K562 (cell line): ENCODE measurements around the gene CYP17A1. TPM values are rescaled to one million over a fixed set of nuclear protein-coding genes. Genes with fewer than 3 reads are reported as not detected.

Experiments
- ATAC-seq: fragments of 200-7000 bp; cut with Tn5 transposase; 3 replicates; pipeline ENCODE4 v1.9.1; 2020; ENCODE audit warnings: moderate library complexity
- BruUV-seq: library from RNA; stranded (reverse); fragments of 400-500 nt; replicated peaks from 2 replicates; lab custom pipeline; 2021; lab: Mats Ljungman, UMichigan
- CTCF ChIA-PET: fragments of 300-600 bp; formaldehyde crosslinking; extraction: SDS; loops from one replicate; lab custom pipeline; 2021; ENCODE audit warnings: low intra/inter-chr PET ratio; lab: Yijun Ruan, JAX
- POLR2A ChIA-PET: fragments of 300-600, 350-650 bp; sonication (Branson Sonifier 250); formaldehyde crosslinking; extraction: SDS; loops from one replicate; lab custom pipeline; 2021; ENCODE audit warnings: antibody characterized with exemption, inconsistent platforms; lab: Yijun Ruan, JAX
- DNase-seq, 4 experiments: peaks; one replicate each; pipeline versions ENCODE4 v3.0.0 to v3.0.0-alpha.2; 2011 to 2018; ENCODE audit warnings: low spot score in 3 of 4, mixed read lengths in 3 of 4; ENCODE audit errors: extremely low read depth in 1 of 4
- FAIRE-seq: peaks from 2 replicates; lab custom pipeline; 2011; peaks lifted over from hg19 to GRCh38; lab: Jason Lieb, UNC
- H2AFZ ChIP-seq: 2 replicates; pipeline ENCODE4 v1.6.0; 2011; ENCODE audit warnings: low read depth, low read length, control low read depth, inconsistent platforms
- H3K27ac ChIP-seq: fragments of 200-600 bp; 3 replicates; pipeline ENCODE4 v1.8.0; 2011; ENCODE audit warnings: low read depth, mild to moderate bottlenecking, control low read depth, inconsistent platforms, low read length, moderate library complexity, mixed read lengths; ENCODE audit errors: extremely low read depth
- H3K27me3 ChIP-seq, 2 experiments: fragments of 300-600 bp in 1 of 2; 2 replicates in 1 of 2; 3 replicates in 1 of 2; pipeline versions ENCODE4 v1.6.0 to v1.8.0; 2011; ENCODE audit warnings: inconsistent platforms in 2 of 2, low read length in 2 of 2, mild to moderate bottlenecking in 1 of 2, mixed read lengths in 1 of 2, moderate library complexity in 1 of 2; ENCODE audit not compliant: control insufficient read depth in 2 of 2, insufficient read depth in 2 of 2
- H3K36me3 ChIP-seq: fragments of 300-600 bp; 3 replicates; pipeline ENCODE4 v1.8.0; 2011; ENCODE audit warnings: mild to moderate bottlenecking, low read length, inconsistent platforms; ENCODE audit not compliant: control insufficient read depth, insufficient read depth
- H3K4me1 ChIP-seq, 2 experiments: fragments of 200-600 bp in 1 of 2; replicated peaks in 1 of 2; 2 replicates in 1 of 2; 3 replicates in 1 of 2; pipeline versions ENCODE4 v1.5.1 to v1.8.0; 2011; ENCODE audit warnings: inconsistent platforms in 2 of 2, low read length in 2 of 2, mild to moderate bottlenecking in 1 of 2, mixed read lengths in 1 of 2, moderate library complexity in 1 of 2; ENCODE audit not compliant: control insufficient read depth in 2 of 2, insufficient read depth in 2 of 2
- H3K4me2 ChIP-seq: 2 replicates; pipeline ENCODE4 v1.6.1; 2011; ENCODE audit warnings: low read length, control low read depth, inconsistent platforms, mixed read lengths; ENCODE audit not compliant: insufficient read depth
- H3K4me3 ChIP-seq: fragments of 200-600 bp; sonication (generic), shearing (Covaris generic); 2 replicates; pipeline ENCODE4 v1.5.1; 2016; ENCODE audit warnings: control low read depth, inconsistent platforms
- H3K79me2 ChIP-seq: fragments of 200-600 bp; 3 replicates; pipeline ENCODE4 v1.8.0; 2011; ENCODE audit warnings: low read length, inconsistent platforms; ENCODE audit not compliant: control insufficient read depth, insufficient read depth
- H3K9ac ChIP-seq, 2 experiments: 2 replicates each; pipeline versions ENCODE4 v1.6.0 to v1.6.1; 2011; ENCODE audit warnings: low read depth in 2 of 2, low read length in 2 of 2, control low read depth in 1 of 2, inconsistent platforms in 1 of 2, mild to moderate bottlenecking in 1 of 2, mixed read lengths in 1 of 2; ENCODE audit not compliant: insufficient read depth in 1 of 2
- H3K9me1 ChIP-seq: one replicate; pipeline ENCODE4 v1.6.0; 2011; ENCODE audit warnings: inconsistent platforms, mild to moderate bottlenecking, low read length, moderate library complexity; ENCODE audit not compliant: control insufficient read depth, insufficient read depth
- H3K9me3 ChIP-seq: replicated peaks from 2 replicates; pipeline ENCODE4 v1.5.1; 2011; ENCODE audit warnings: low read depth, low read length, inconsistent platforms; ENCODE audit not compliant: control insufficient read depth, insufficient read depth
- H4K20me1 ChIP-seq: replicated peaks from 2 replicates; pipeline ENCODE4 v1.6.1; 2011; ENCODE audit warnings: low read length, inconsistent platforms, mixed read lengths; ENCODE audit not compliant: control insufficient read depth, insufficient read depth
- FOXO4 ChIP-seq: fragments of 450-650 bp; formaldehyde crosslinking; IDR thresholded peaks from 2 replicates; pipeline ENCODE4 v1.4.0; 2020; ENCODE audit warnings: mild to moderate bottlenecking, moderate library complexity
- GABPB1 ChIP-seq: sonication (generic); formaldehyde crosslinking; IDR thresholded peaks from 2 replicates; pipeline ENCODE4 v1.8.0; 2022; ENCODE audit warnings: mild to moderate bottlenecking, missing genetic modification reagents
- POLR2G ChIP-seq: fragments of 200-400 bp; formaldehyde crosslinking; IDR thresholded peaks from 2 replicates; pipeline ENCODE4 v1.6.1; 2017; ENCODE audit warnings: low read depth, mild to moderate bottlenecking, antibody characterized with exemption, low read length, moderate library complexity
- ZBTB33 ChIP-seq: sonication (generic); formaldehyde crosslinking; IDR thresholded peaks from 2 replicates; pipeline ENCODE4 v1.8.1; 2023; ENCODE audit warnings: mild to moderate bottlenecking, missing genetic modification reagents
- ZNF639 ChIP-seq, 2 experiments: fragments of 200-800 bp in 1 of 2; sonication (Bioruptor generic) in 1 of 2; sonication (generic) in 1 of 2; formaldehyde crosslinking in 1 of 2; IDR thresholded peaks in 1 of 2; conservative IDR thresholded peaks in 1 of 2; 2 replicates each; pipeline versions ENCODE4 v1.5.0 to v1.6.1; 2016 to 2020; ENCODE audit warnings: missing compliant biosample characterization in 1 of 2, missing genetic modification characterization in 1 of 2, missing genetic modification reagents in 1 of 2
- ZZZ3 ChIP-seq: fragments of 450-650 bp; IDR thresholded peaks from 2 replicates; pipeline ENCODE4 v1.6.1; 2016; ENCODE audit warnings: antibody characterized with exemption, mild to moderate bottlenecking, moderate library complexity
- WGBS: fragments of 100-300 bp; shearing (Covaris generic); methylation state at CpG from one replicate; pipeline ENCODE4 v1.1.6; 2016; ENCODE audit warnings: low coverage, mixed read lengths; ENCODE audit not compliant: insufficient coverage; ENCODE audit errors: missing lambda C conversion rate; 5-methylcytosine and 5-hydroxymethylcytosine counted together
- in situ Hi-C: fragments of 300-500 bp; cut with MboI; formaldehyde crosslinking; loops from 4 replicates; pipeline ENCODE4 v1.15.0; 2018; ENCODE audit warnings: inconsistent platforms, mixed read lengths
- intact Hi-C: fragments of 100-400 bp; cut with micrococcal nuclease; formaldehyde crosslinking; loops from 2 replicates; pipeline ENCODE4 v1.14.2; 2022
- polyA plus RNA-seq, 8 experiments: library from polyadenylated mRNA; depleted of rRNA in 4 of 8; stranded (reverse) in 5 of 8; unstranded in 3 of 8; fragments of >200 nt; fragmentation: Nextera tagmentation in 2 of 8; fragmentation: Illumina TruSeq in 1 of 8; extraction: Ambion mirVana in 2 of 8; extraction: Trizol in 1 of 8; gene quantifications; 2 replicates each; pipeline versions ENCODE4 v1.2.1 to v1.2.3, GENCODE V29; 2011 to 2014; ENCODE audit warnings: inconsistent platforms in 1 of 8, missing spikeins in 1 of 8
- total RNA-seq, 7 experiments: library from RNA; depleted of rRNA in 6 of 7; stranded (reverse); fragments of >200 nt in 6 of 7; fragmentation: Illumina TruSeq in 2 of 7; extraction: Trizol in 2 of 7; gene quantifications; 2 replicates each; pipeline versions ENCODE4 v1.2.1 to v1.2.3, GENCODE V29; 2011 to 2021; ENCODE audit warnings: low replicate concordance in 1 of 7

CYP17A1 gene
- total and polyA plus RNA-seq, 9 of the 15 experiments (the other 6 are each of a cell fraction or from before 2014, with no cell fraction given), result 2.3 TPM; not detected in 8

GRCh38 chr10:102870221-102870620 lies 33.0 kb upstream of the CYP17A1 start (continued):
- TF ChIP-seq FOXO4 (no peak), ZNF639 (CRISPR knock-in tag; conservative IDR thresholded peaks at IDR 0.05 in 1 of 2, IDR thresholded peaks at IDR 0.05 in 1 of 2) (no peak), GABPB1 (CRISPR knock-in tag) (no peak)

GRCh38 chr10:102869258-102870198 lies 32.3 kb upstream of the CYP17A1 start, which contains the start of gene AS3MT:
TSS of gene AS3MT (plus strand) at chr10:102869470. CDS start at chr10:102869593, 123 bp downstream.
- H3K4me2 ChIP-seq, result no peak within 1 kb of the TSS
- no peak for ATAC-seq
- no peaks in the 10 kb centered on the region; a peak in 3 of 5 replicates for H3K4me1 ChIP-seq
- no peaks in the 10 kb centered on the region for H3K9me3 ChIP-seq
- H4K20me1 ChIP-seq, result no peaks in the 10 kb centered on the region
- no peaks in the 10 kb centered on the region for H3K27me3 ChIP-seq
- no peak within 1 kb of the TSS for H3K27ac ChIP-seq
- POLR2A ChIA-PET, result no interaction called here
- peak; percentile 26; the same call in 1 of the 2 replicates for TF ChIP-seq ZBTB33 (CRISPR knock-in tag)
- TF ChIP-seq ZZZ3, result no peak
- TF ChIP-seq POLR2G, result peak; percentile 19; the same call in 1 of the 2 replicates
- TF ChIP-seq, all 486 proteins: peak for 2
- CTCF ChIA-PET, result no interaction called here
- Histone ChIP-seq H3K9me1 (no peaks in the 10 kb centered on the region), H2AFZ (no peak within 1 kb of the TSS), H3K36me3 (peaks cover 2% of the 10 kb centered on the region; the same call in 1 of the 3 replicates), H3K79me2 (no peaks in the 10 kb centered on the region), H3K4me3 (no peak within 1 kb of the TSS), H3K9ac (no peak within 1 kb of the TSS)
- no TSS peak for BruUV-seq
- no peak for DNase-seq
- intact Hi-C loops (no loop called here), in situ Hi-C loops (no loop called here)
- no peak for FAIRE-seq
- 92% methylated on average over 26 of the region's 63 CpGs for WGBS
